GM11168 (cell line): Measurements from ENCODE around the gene JAML.

Experiments used
- in situ Hi-C: fragments of 300-500 bp; cut with MboI; formaldehyde crosslinking; loops from one replicate; pipeline ENCODE4 v1.12.0; 2022; ENCODE audit warnings: low sequenced_read_pairs; ENCODE audit not compliant: unreplicated experiment

The JAML gene

GRCh38 chr11:118240999-118241763 lies 16.4 kb upstream of the JAML start:
- in situ Hi-C loops = no loop called here

GRCh38 chr11:118239509-118240205 lies 14.8 kb upstream of the JAML start:
- in situ Hi-C loops = no loop called here

GRCh38 chr11:118238929-118239328 lies 14.1 kb upstream of the JAML start:
- in situ Hi-C loops = no loop called here

GRCh38 chr11:118238421-118238820 lies 13.6 kb upstream of the JAML start:
- in situ Hi-C loops = no loop called here

- in situ Hi-C loops = no loop called here
Measured at GRCh38 chr11:118236170-118236569, 11.4 kb upstream of the JAML start.

- in situ Hi-C loops = no loop called here
Measured at GRCh38 chr11:118234833-118235232, 10.0 kb upstream of the JAML start.

GRCh38 chr11:118233850-118234249 lies 9.0 kb upstream of the JAML start:
- in situ Hi-C loops = no loop called here

GRCh38 chr11:118233377-118233776 lies 8.6 kb upstream of the JAML start:
- in situ Hi-C loops = no loop called here

GRCh38 chr11:118232659-118233058 lies 7.8 kb upstream of the JAML start:
- in situ Hi-C loops = no loop called here

GRCh38 chr11:118231461-118231860 lies 6.7 kb upstream of the JAML start:
- in situ Hi-C loops = no loop called here

- in situ Hi-C loops = no loop called here
Measured at GRCh38 chr11:118230088-118230487, 5.3 kb upstream of the JAML start.

- in situ Hi-C loops = no loop called here
Measured at GRCh38 chr11:118229274-118229847, 4.5 kb upstream of the JAML start.

GRCh38 chr11:118227865-118228785 lies 3.3 kb upstream of the JAML start:
- in situ Hi-C loops = no loop called here

GRCh38 chr11:118226781-118227180 lies 2.0 kb upstream of the JAML start:
- in situ Hi-C loops = no loop called here

GRCh38 chr11:118226296-118226695 lies 1.5 kb upstream of the JAML start:
- in situ Hi-C loops = no loop called here

GRCh38 chr11:118223992-118224391 lies 819 bp downstream of the JAML start:
- in situ Hi-C loops = no loop called here

GRCh38 chr11:118223570-118223969 lies 1.2 kb downstream of the JAML start:
- in situ Hi-C loops = no loop called here

GRCh38 chr11:118222437-118222836 lies 2.4 kb downstream of the JAML start:
- in situ Hi-C loops = no loop called here

GRCh38 chr11:118221419-118221818 lies 3.4 kb downstream of the JAML start:
- in situ Hi-C loops = no loop called here

GRCh38 chr11:118219732-118220131 lies 5.1 kb downstream of the JAML start:
- in situ Hi-C loops = no loop called here
